Mesendoderm (in vitro differentiated cells): ENCODE data around the gene HSPA1A.
A peak's percentile ranks its signal among the peaks of the same experiment; 100 is the strongest.
"Not testable (repeated sequence)": the region's sequence is repeated elsewhere in the genome, so short reads cannot be mapped to it uniquely, and the experiment has no call there.

ENCODE experiments used
- DNase-seq: peaks from one replicate; pipeline ENCODE4 v3.0.0; 2013
- H2AK5ac ChIP-seq: 2 replicates; pipeline ENCODE4 v1.6.1; 2013; ENCODE audit warnings: low read length, inconsistent platforms
- H2BK120ac ChIP-seq: 2 replicates; pipeline ENCODE4 v1.6.1; 2013; ENCODE audit warnings: low read depth, mild to moderate bottlenecking, low read length, moderate library complexity, mixed read lengths
- H2BK15ac ChIP-seq: replicated peaks from 2 replicates; pipeline ENCODE4 v1.6.1; 2013; ENCODE audit warnings: low read depth, mild to moderate bottlenecking, moderate library complexity
- H2BK5ac ChIP-seq: 2 replicates; pipeline ENCODE4 v1.6.1; 2013; ENCODE audit warnings: low read length, inconsistent platforms
- H3K18ac ChIP-seq: 2 replicates; pipeline ENCODE4 v1.6.1; 2013; ENCODE audit warnings: mild to moderate bottlenecking, low read length, mixed read lengths
- H3K23ac ChIP-seq: one replicate; pipeline ENCODE4 v1.6.1; 2013; ENCODE audit warnings: low read length
- H3K27ac ChIP-seq: 2 replicates; pipeline ENCODE4 v1.5.1; 2013; ENCODE audit warnings: low read depth, mild to moderate bottlenecking, inconsistent platforms, low read length, moderate library complexity
- H3K27me3 ChIP-seq: 2 replicates; pipeline ENCODE4 v1.6.1; 2013; ENCODE audit warnings: low read length, control low read depth, mild to moderate bottlenecking, inconsistent platforms; ENCODE audit not compliant: insufficient read depth, poor library complexity
- H3K36me3 ChIP-seq: 2 replicates; pipeline ENCODE4 v1.6.1; 2013; ENCODE audit warnings: low read length, inconsistent platforms; ENCODE audit not compliant: control insufficient read depth, insufficient read depth
- H3K4ac ChIP-seq: one replicate; pipeline ENCODE4 v1.6.1; 2013; ENCODE audit warnings: low read depth, mild to moderate bottlenecking, low read length, moderate library complexity
- H3K4me1 ChIP-seq: 2 replicates; pipeline ENCODE4 v1.6.1; 2013; ENCODE audit warnings: low read depth, low read length, inconsistent platforms; ENCODE audit not compliant: control insufficient read depth
- H3K4me2 ChIP-seq: 2 replicates; pipeline ENCODE4 v1.6.1; 2013; ENCODE audit warnings: low read length
- H3K4me3 ChIP-seq: 2 replicates; pipeline ENCODE4 v1.5.1; 2013; ENCODE audit warnings: mild to moderate bottlenecking, low read length
- H3K56ac ChIP-seq: one replicate; pipeline ENCODE4 v1.6.1; 2013; ENCODE audit warnings: low read length
- H3K79me1 ChIP-seq: 2 replicates; pipeline ENCODE4 v1.6.1; 2013; ENCODE audit warnings: low read length, inconsistent platforms
- H3K79me2 ChIP-seq: 2 replicates; pipeline ENCODE4 v1.6.1; 2013; ENCODE audit warnings: mild to moderate bottlenecking, low read length; ENCODE audit not compliant: control insufficient read depth, insufficient read depth
- H3K9ac ChIP-seq: 2 replicates; pipeline ENCODE4 v1.6.1; 2013; ENCODE audit warnings: low read length, inconsistent platforms
- H4K5ac ChIP-seq: one replicate; pipeline ENCODE4 v1.6.1; 2013; ENCODE audit warnings: low read length
- H4K8ac ChIP-seq: one replicate; pipeline ENCODE4 v1.6.1; 2013; ENCODE audit warnings: low read depth, mild to moderate bottlenecking, control low read depth, low read length, moderate library complexity
- WGBS: extraction: QIAGEN DNeasy Blood & Tissue Kit; methylation state at CpG from one replicate; pipeline ENCODE4 v1.1.7; 2013; ENCODE audit warnings: low lambda C conversion rate, missing lambda C conversion rate; ENCODE audit not compliant: insufficient coverage; ENCODE audit errors: extremely low coverage; 5-methylcytosine and 5-hydroxymethylcytosine counted together

HSPA1A gene

GRCh38 chr6:31820399-31820798 lies 5.1 kb downstream of the HSPA1A start:
- H2BK15ac ChIP-seq, H3K9ac ChIP-seq, H3K4me2 ChIP-seq, H3K27ac ChIP-seq, H3K18ac ChIP-seq, H4K8ac ChIP-seq, H2BK120ac ChIP-seq, H3K4me3 ChIP-seq, H3K36me3 ChIP-seq, H3K79me1 ChIP-seq, H3K79me2 ChIP-seq, H3K56ac ChIP-seq, H3K23ac ChIP-seq, H4K5ac ChIP-seq, H3K4me1 ChIP-seq, DNase-seq, H2BK5ac ChIP-seq, H3K4ac ChIP-seq, H3K27me3 ChIP-seq, H2AK5ac ChIP-seq: not testable (repeated sequence)
- no CpG with 5 or more reads among the region's 10 CpGs for WGBS

GRCh38 chr6:31821301-31822035 lies 6.1 kb downstream of the HSPA1A start:
- no peak overlapping the region for H2BK15ac ChIP-seq
- peak; percentile 79 for DNase-seq
- no peaks in the 10 kb centered on the region for H3K36me3 ChIP-seq
- no CpG with 5 or more reads among the region's 39 CpGs for WGBS
- no peak overlapping the region for H4K8ac ChIP-seq
- H3K56ac ChIP-seq, result peak overlapping the region; percentile 82
- peak overlapping the region; percentile 29 for H3K18ac ChIP-seq
- no peak overlapping the region for H4K5ac ChIP-seq
- peaks cover 5% of the 10 kb centered on the region for H3K4me1 ChIP-seq
- H2BK120ac ChIP-seq, result no peak overlapping the region
- no peak overlapping the region for H2AK5ac ChIP-seq
- no peak overlapping the region for H3K23ac ChIP-seq
- H3K4me3 ChIP-seq, result peak overlapping the region; percentile 56
- H3K27ac ChIP-seq, result peak overlapping the region; percentile 81
- no peaks in the 10 kb centered on the region for H3K27me3 ChIP-seq
- H3K79me2 ChIP-seq, result peaks cover 3% of the 10 kb centered on the region
- peaks cover 4% of the 10 kb centered on the region for H3K79me1 ChIP-seq
- peak overlapping the region; percentile 2 for H2BK5ac ChIP-seq
- H3K4me2 ChIP-seq, result peak overlapping the region; percentile 56
- peak overlapping the region; percentile 76 for H3K9ac ChIP-seq
- H3K4ac ChIP-seq, result no peak overlapping the region

- Histone ChIP-seq H3K4ac (peak overlapping the region; percentile 96), H3K4me2 (peak overlapping the region; percentile 4), H3K79me2 (peaks cover 3% of the 10 kb centered on the region), H3K36me3 (no peaks in the 10 kb centered on the region), H3K18ac (peak overlapping the region; percentile 28), H3K27ac (peak overlapping the region; percentile 81), H3K4me3 (peak overlapping the region; percentile 4), H2BK120ac (peak overlapping the region; percentile 40), H4K8ac (no peak overlapping the region), H3K56ac (peak overlapping the region; percentile 74), H3K79me1 (peaks cover 4% of the 10 kb centered on the region), H3K27me3 (no peaks in the 10 kb centered on the region), H3K23ac (no peak overlapping the region), H3K4me1 (peaks cover 7% of the 10 kb centered on the region), H2BK5ac (peak overlapping the region; percentile 1), H2AK5ac (no peak overlapping the region), H2BK15ac (no peak overlapping the region), H4K5ac (no peak overlapping the region), H3K9ac (peak overlapping the region; percentile 63)
- DNase-seq, result peak; percentile 92
- WGBS, result no CpG with 5 or more reads among the region's 25 CpGs
Measured at GRCh38 chr6:31822036-31822821, 6.9 kb downstream of the HSPA1A start.

- H3K56ac ChIP-seq, H3K36me3 ChIP-seq, H2BK15ac ChIP-seq, DNase-seq, H3K4me1 ChIP-seq, H3K27ac ChIP-seq, H3K27me3 ChIP-seq, H3K4me3 ChIP-seq, H3K9ac ChIP-seq, H3K4me2 ChIP-seq, H4K8ac ChIP-seq, H4K5ac ChIP-seq, H3K18ac ChIP-seq, H2AK5ac ChIP-seq, H3K23ac ChIP-seq, H3K79me2 ChIP-seq, H3K4ac ChIP-seq, H2BK5ac ChIP-seq, H2BK120ac ChIP-seq, H3K79me1 ChIP-seq: not testable (repeated sequence)
- WGBS, result no CpG with 5 or more reads among the region's 9 CpGs
Measured at GRCh38 chr6:31823592-31824196, 8.4 kb downstream of the HSPA1A start.

GRCh38 chr6:31825553-31825952 lies 10.2 kb downstream of the HSPA1A start:
- Histone ChIP-seq H3K27me3 (no peaks in the 10 kb centered on the region), H4K8ac (no peak overlapping the region), H3K79me1 (no peaks in the 10 kb centered on the region), H3K4me1 (peaks cover 7% of the 10 kb centered on the region), H3K4me2 (no peak overlapping the region), H2BK120ac (no peak overlapping the region), H2BK15ac (no peak overlapping the region), H3K79me2 (peaks cover 7% of the 10 kb centered on the region), H3K27ac (no peak overlapping the region), H3K4ac (no peak overlapping the region), H3K23ac (no peak overlapping the region), H3K4me3 (no peak overlapping the region), H3K56ac (no peak overlapping the region), H3K9ac (no peak overlapping the region), H3K36me3 (no peaks in the 10 kb centered on the region), H2BK5ac (no peak overlapping the region), H3K18ac (no peak overlapping the region), H4K5ac (no peak overlapping the region), H2AK5ac (no peak overlapping the region)
- DNase-seq, result no peak
- WGBS, result no CpG with 5 or more reads among the region's 4 CpGs
